Epithelial cell of proximal tubule (primary cell): ENCODE data around the gene SSH2. TPM values are rescaled to one million over a fixed set of nuclear protein-coding genes. Genes with fewer than 3 reads are reported as not detected.
A peak's percentile ranks its signal among the peaks of the same experiment; 100 is the strongest.

Experiments
- DNase-seq: peaks from one replicate; pipeline ENCODE4 v3.0.0-alpha.2; 2011; ENCODE audit warnings: low read depth
- H3K4me3 ChIP-seq: 2 replicates; pipeline ENCODE4 v1.5.1; 2011; ENCODE audit warnings: low read depth, mild to moderate bottlenecking, low read length
- total RNA-seq: library from RNA; depleted of rRNA; stranded (reverse); fragments of >200 nt; gene quantifications from 2 replicates; pipeline ENCODE4 v1.2.3, GENCODE V29; 2015
- TF ChIP-seq, protein P1 (sequence below): conservative IDR thresholded peaks from 2 replicates; pipeline ENCODE4 v1.5.1; 2012; ENCODE audit warnings: low read depth, mild to moderate bottlenecking, low read length

SSH2 gene, protein sequence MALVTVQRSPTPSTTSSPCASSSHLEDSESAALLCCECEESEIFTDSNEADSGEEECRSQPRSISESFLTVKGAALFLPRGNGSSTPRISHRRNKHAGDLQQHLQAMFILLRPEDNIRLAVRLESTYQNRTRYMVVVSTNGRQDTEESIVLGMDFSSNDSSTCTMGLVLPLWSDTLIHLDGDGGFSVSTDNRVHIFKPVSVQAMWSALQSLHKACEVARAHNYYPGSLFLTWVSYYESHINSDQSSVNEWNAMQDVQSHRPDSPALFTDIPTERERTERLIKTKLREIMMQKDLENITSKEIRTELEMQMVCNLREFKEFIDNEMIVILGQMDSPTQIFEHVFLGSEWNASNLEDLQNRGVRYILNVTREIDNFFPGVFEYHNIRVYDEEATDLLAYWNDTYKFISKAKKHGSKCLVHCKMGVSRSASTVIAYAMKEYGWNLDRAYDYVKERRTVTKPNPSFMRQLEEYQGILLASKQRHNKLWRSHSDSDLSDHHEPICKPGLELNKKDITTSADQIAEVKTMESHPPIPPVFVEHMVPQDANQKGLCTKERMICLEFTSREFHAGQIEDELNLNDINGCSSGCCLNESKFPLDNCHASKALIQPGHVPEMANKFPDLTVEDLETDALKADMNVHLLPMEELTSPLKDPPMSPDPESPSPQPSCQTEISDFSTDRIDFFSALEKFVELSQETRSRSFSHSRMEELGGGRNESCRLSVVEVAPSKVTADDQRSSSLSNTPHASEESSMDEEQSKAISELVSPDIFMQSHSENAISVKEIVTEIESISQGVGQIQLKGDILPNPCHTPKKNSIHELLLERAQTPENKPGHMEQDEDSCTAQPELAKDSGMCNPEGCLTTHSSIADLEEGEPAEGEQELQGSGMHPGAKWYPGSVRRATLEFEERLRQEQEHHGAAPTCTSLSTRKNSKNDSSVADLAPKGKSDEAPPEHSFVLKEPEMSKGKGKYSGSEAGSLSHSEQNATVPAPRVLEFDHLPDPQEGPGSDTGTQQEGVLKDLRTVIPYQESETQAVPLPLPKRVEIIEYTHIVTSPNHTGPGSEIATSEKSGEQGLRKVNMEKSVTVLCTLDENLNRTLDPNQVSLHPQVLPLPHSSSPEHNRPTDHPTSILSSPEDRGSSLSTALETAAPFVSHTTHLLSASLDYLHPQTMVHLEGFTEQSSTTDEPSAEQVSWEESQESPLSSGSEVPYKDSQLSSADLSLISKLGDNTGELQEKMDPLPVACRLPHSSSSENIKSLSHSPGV (N-terminal part only)
- total RNA-seq: 15.2 and 19.8 TPM in 2 replicates

DNA sequence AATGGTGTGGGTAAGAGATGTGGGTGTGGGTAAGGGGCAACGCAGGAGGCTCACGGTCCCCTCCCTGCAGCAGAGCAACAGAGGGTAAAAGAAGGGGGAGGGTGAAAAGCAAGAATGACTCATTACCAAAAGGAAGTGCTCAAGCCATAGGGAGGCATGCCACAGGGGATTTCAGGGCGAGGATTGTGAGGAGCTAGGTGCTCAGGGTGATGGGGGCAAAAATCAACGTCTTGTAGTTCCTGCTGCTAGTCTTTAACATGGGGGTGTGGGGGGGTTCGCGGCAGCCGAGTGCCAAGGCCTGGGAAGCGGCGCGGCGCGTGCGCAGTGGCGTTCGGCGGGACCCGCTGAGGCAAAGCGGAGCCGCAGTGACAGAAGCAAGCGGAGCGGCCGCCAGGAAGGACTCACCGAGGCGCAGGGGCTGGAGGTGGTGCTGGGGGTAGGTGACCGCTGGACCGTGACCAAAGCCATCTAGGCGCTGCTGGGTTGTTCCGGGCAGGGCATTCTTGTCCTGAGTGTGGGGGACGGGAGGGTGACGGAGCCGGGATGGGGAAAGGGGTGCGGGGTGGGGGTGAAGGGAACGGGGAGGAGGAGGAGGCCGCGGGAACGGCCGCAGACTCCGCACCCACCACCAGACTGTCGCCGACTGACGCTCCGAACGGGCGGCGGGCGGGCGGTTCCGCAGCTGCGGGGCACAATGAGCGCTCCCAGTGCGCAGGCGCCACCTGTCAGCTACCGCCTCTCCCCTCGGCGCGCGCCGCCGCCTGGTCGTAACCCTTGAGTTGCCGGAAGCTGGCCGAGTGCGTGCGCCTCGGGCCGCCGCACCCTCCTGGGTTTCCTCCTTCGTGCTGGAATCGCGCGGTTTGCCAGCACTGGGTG lies at the start of gene SSH2:
Gene SSH2, minus strand, starts transcription at position 696 of the 876 bp plus-strand sequence. Its CDS starts 228 bp downstream, at position 468.
- peak; percentile 43 for DNase-seq
- H3K4me3 ChIP-seq: peak within 1 kb of the TSS; percentile 69
- TF ChIP-seq, protein P1, sequence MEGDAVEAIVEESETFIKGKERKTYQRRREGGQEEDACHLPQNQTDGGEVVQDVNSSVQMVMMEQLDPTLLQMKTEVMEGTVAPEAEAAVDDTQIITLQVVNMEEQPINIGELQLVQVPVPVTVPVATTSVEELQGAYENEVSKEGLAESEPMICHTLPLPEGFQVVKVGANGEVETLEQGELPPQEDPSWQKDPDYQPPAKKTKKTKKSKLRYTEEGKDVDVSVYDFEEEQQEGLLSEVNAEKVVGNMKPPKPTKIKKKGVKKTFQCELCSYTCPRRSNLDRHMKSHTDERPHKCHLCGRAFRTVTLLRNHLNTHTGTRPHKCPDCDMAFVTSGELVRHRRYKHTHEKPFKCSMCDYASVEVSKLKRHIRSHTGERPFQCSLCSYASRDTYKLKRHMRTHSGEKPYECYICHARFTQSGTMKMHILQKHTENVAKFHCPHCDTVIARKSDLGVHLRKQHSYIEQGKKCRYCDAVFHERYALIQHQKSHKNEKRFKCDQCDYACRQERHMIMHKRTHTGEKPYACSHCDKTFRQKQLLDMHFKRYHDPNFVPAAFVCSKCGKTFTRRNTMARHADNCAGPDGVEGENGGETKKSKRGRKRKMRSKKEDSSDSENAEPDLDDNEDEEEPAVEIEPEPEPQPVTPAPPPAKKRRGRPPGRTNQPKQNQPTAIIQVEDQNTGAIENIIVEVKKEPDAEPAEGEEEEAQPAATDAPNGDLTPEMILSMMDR: no peak

DNA sequence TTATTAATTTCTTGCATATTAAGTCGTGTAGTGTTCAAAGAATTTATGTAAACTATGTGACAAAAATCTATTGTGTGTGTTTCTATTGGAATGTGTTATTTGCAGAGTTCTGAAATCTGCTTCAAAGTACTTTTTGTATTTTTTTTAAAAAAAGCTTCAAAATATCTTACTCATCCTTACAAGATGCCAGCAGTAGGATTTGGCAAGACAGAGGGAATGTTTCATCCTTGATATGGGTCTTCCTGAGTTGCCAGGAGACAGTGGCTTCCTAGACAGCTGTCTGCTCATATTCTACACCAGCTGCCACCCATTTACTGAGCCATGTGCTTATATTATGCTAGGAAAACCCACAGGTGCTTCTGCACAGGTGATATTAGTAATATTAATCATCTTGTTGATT lies 47.8 kb upstream of the SSH2 start:
- TF ChIP-seq, protein P1: no peak
- no peak for DNase-seq
- H3K4me3 ChIP-seq: no peak overlapping the region

DNA sequence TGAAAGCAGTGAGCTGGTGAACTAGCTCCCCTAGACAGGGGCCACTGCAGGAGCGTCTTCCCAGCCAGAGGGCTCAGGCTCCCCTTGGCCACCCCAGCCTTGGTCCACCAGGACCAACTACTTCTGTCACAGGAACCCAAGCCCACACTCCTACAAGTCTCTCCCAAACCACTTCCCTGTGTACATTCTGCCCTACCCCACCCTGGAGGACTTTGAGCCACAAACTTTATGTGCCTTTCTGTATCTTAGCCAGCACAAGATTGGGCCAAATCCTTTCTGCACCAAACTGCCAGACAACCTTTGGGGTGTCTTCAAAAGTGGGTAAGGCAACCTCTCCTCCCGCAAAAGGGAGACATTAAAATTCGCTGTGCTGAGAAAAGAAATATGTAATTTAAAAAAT lies 43.0 kb upstream of the SSH2 start:
- TF ChIP-seq, protein P1: no peak
- DNase-seq: no peak
- H3K4me3 ChIP-seq: no peak overlapping the region

DNA sequence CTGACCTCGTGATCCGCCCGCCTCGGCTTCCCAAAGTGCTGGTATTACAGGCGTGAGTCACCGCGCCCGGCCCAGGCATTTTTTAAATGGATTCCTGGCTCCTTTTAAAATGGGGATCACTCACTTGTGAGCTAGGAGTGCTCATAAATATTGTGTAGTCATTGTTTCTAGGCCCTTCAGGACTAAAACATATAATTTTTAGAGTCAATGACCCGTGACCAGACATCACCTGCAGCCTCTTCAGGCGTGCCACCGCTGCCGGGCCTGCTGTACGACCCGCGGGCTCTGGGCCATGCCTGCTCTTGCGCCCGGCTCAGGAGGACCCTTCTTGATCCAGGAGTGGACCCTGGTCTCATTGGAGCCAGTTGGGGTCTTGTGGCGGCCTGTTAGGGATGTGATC lies 42.2 kb upstream of the SSH2 start:
- TF ChIP-seq, protein P1: no peak
- no peak overlapping the region for H3K4me3 ChIP-seq
- DNase-seq: no peak

DNA sequence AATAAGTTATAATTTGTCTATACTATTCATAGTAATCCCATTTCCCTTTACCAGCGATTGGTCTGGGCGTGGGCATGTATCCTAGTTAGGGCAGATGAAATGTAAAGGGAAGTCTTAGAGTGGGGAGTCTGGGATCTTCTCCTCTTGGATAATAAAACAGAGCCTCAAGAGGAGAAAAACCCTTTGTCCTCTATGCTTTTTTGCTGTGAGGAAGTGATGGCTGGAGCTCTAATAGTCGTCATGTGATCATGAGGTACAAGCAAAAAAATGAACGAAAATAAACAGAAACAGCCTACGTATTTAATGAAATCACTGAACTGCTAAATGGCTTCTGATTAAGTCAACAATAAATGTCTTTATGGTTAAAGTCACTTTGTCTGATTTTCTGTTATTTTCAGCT lies 38.2 kb upstream of the SSH2 start:
- no peak overlapping the region for H3K4me3 ChIP-seq
- DNase-seq: no peak
- TF ChIP-seq, protein P1: no peak

DNA sequence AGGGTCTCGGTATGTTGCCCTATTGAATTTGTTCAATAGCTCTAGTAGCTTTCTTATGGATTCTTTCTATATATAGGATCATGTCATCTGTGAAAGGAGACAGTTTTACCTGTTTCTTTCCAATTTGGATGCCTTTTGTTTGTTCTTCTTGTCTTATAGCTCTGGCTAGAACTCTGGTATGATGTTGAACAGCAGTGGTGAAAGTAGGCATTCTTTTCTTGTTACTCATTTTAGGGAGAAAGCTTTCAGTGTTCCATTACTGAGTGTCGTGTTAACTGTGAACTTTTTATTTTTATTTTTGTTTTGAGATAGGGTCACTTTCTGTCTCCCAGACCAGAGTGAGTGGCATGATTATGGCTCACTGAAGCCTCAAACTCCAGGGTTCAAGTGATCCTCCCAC lies 32.6 kb upstream of the SSH2 start:
- no peak for DNase-seq
- no peak overlapping the region for H3K4me3 ChIP-seq
- TF ChIP-seq, protein P1: no peak
